ENCODE results near the gene MINDY2. TPM values are rescaled to one million over a fixed set of nuclear protein-coding genes. Genes with fewer than 3 reads are reported as not detected.
"Not testable (repeated sequence)": the region's sequence is repeated elsewhere in the genome, so short reads cannot be mapped to it uniquely, and the experiment has no call there.

The MINDY2 gene
- total RNA-seq, 1 experiment from 2014 or later, result 29.9 TPM

GRCh38 chr15:58882243-58882642 lies 111.1 kb downstream of the MINDY2 start (continued):
- TF ChIP-seq CDX4 (CRISPR knock-in tag; IDR thresholded peaks at IDR 0.05; ENCODE audit: borderline replicate concordance) (no peak), ATF6 (CRISPR knock-in tag; IDR thresholded peaks at IDR 0.05) (no peak), ZNF512 (CRISPR knock-in tag; IDR thresholded peaks at IDR 0.05; ENCODE audit: borderline replicate concordance) (no peak), E2F1 (CRISPR knock-in tag; IDR thresholded peaks at IDR 0.05) (no peak), GRHL2 (CRISPR knock-in tag; IDR thresholded peaks at IDR 0.05; ENCODE audit: insufficient replicate concordance, severe bottlenecking) (no peak), ZNF263 (CRISPR knock-in tag; IDR thresholded peaks at IDR 0.05; ENCODE audit: low read depth) (no peak), NR2C2 (CRISPR knock-in tag; IDR thresholded peaks at IDR 0.05) (no peak), NFE2L1 (CRISPR knock-in tag; IDR thresholded peaks at IDR 0.05) (no peak), ELF4 (CRISPR knock-in tag; IDR thresholded peaks at IDR 0.05; ENCODE audit: low read depth) (no peak), FOXP1 (CRISPR knock-in tag; IDR thresholded peaks at IDR 0.05; ENCODE audit: borderline replicate concordance) (no peak), ZNF416 (CRISPR knock-in tag; IDR thresholded peaks at IDR 0.05) (no peak)

GRCh38 chr15:58883926-58884325 lies 112.8 kb downstream of the MINDY2 start:
- DNase-seq (ENCODE audit: low spot score); H3K27me3 Mint-ChIP-seq (ENCODE audit: low read depth); H3K9me3 Mint-ChIP-seq; H3K27ac Mint-ChIP-seq; POLR2A ChIA-PET; H3K4me1 Mint-ChIP-seq; H3K4me3 Mint-ChIP-seq; CTCF ChIA-PET; ATAC-seq: not testable (repeated sequence)
- peaks cover 87% of the 10 kb centered on the region for H3K36me3 Mint-ChIP-seq

- ChIA-PET POLR2A (no interaction called here), CTCF (no interaction called here)
- Mint-ChIP-seq H3K4me1 (no peaks in the 10 kb centered on the region), H3K4me3 (no peak overlapping the region), H3K27ac (no peak overlapping the region), H3K9me3 (no peaks in the 10 kb centered on the region), H3K36me3 (peaks cover 87% of the 10 kb centered on the region), H3K27me3 (ENCODE audit: low read depth) (no peaks in the 10 kb centered on the region)
- DNase-seq (ENCODE audit: low spot score) (no peak), ATAC-seq (no peak)
- no peak for TF ChIP-seq ZNF317 (CRISPR knock-in tag; IDR thresholded peaks at IDR 0.05; ENCODE audit: borderline replicate concordance, low read depth)
- no peak for TF ChIP-seq GABPB1 (CRISPR knock-in tag; IDR thresholded peaks at IDR 0.05)
- TF ChIP-seq CREM (CRISPR knock-in tag; IDR thresholded peaks at IDR 0.05), result no peak
- no peak for TF ChIP-seq AFF4 (CRISPR knock-in tag; IDR thresholded peaks at IDR 0.05; ENCODE audit: borderline replicate concordance)
- TF ChIP-seq ZNF232 (CRISPR knock-in tag; IDR thresholded peaks at IDR 0.05), result no peak
- TF ChIP-seq USF1 (CRISPR knock-in tag; IDR thresholded peaks at IDR 0.05), result no peak
- no peak for TF ChIP-seq ZBTB21 (CRISPR knock-in tag; IDR thresholded peaks at IDR 0.05; ENCODE audit: borderline replicate concordance)
- no peak for TF ChIP-seq ZNF512 (CRISPR knock-in tag; IDR thresholded peaks at IDR 0.05; ENCODE audit: borderline replicate concordance)
- no peak for TF ChIP-seq NFYB (CRISPR knock-in tag; conservative IDR thresholded peaks at IDR 0.05; ENCODE audit: low read depth)
- TF ChIP-seq SMAD3 (CRISPR knock-in tag; IDR thresholded peaks at IDR 0.05; ENCODE audit: borderline replicate concordance), result no peak
- no peak for TF ChIP-seq CBFB (CRISPR knock-in tag; IDR thresholded peaks at IDR 0.05; ENCODE audit: low read depth)
Measured at GRCh38 chr15:58886921-58887320, 115.8 kb downstream of the MINDY2 start.

Measured in WTC11 (cell line).